HL-60 (cell line): ENCODE results near the gene SHANK2.

Source experiments
- DNase-seq, 2 experiments: peaks; one replicate each; pipeline ENCODE4 v3.0.0-alpha.2; 2010 to 2020; ENCODE audit warnings: low read depth in 1 of 2, low spot score in 1 of 2
- H3K27ac ChIP-seq: fragments of 250-450 bp; sonication (Bioruptor Pico); replicated peaks from 2 replicates; pipeline ENCODE4 v1.5.1; 2020; ENCODE audit warnings: mild to moderate bottlenecking, moderate library complexity
- H3K27me3 ChIP-seq: fragments of 250-450 bp; sonication (Bioruptor Pico); 2 replicates; pipeline ENCODE4 v1.5.1; 2021; ENCODE audit warnings: mild to moderate bottlenecking, moderate library complexity; ENCODE audit not compliant: insufficient read depth, poor library complexity, severe bottlenecking
- H3K4me3 ChIP-seq: replicated peaks from 2 replicates; pipeline ENCODE4 v1.5.1; 2011; ENCODE audit warnings: mild to moderate bottlenecking, control low read depth, low read length; ENCODE audit not compliant: insufficient read depth
- CTCF ChIP-seq: IDR thresholded peaks from one replicate; pipeline ENCODE4 v1.5.1; 2011; ENCODE audit warnings: low read length, control low read depth, inconsistent platforms; ENCODE audit not compliant: insufficient read depth
- GABPA ChIP-seq: IDR thresholded peaks from 2 replicates; pipeline ENCODE4 v1.6.1; 2012; ENCODE audit warnings: low read depth
- POLR2AphosphoS5 ChIP-seq: IDR thresholded peaks from 2 replicates; pipeline ENCODE4 v1.6.1; 2012; ENCODE audit warnings: low read depth
- REST ChIP-seq: IDR thresholded peaks from 2 replicates; pipeline ENCODE4 v1.6.1; 2012; ENCODE audit warnings: low read depth; ENCODE audit not compliant: insufficient replicate concordance
- SPI1 ChIP-seq: IDR thresholded peaks from 2 replicates; pipeline ENCODE4 v1.6.1; 2012; ENCODE audit warnings: low read depth, mild to moderate bottlenecking, borderline replicate concordance

Gene SHANK2

GRCh38 chr11:71210861-71211260 lies 41.5 kb downstream of the SHANK2 start:
- no peak for DNase-seq
- TF ChIP-seq POLR2AphosphoS5 (no peak), GABPA (no peak), CTCF (no peak), REST (no peak), SPI1 (no peak)
- Histone ChIP-seq H3K27ac (no peak overlapping the region), H3K27me3 (no peaks in the 10 kb centered on the region), H3K4me3 (no peak overlapping the region)

- TF ChIP-seq CTCF, result no peak
- no peak for TF ChIP-seq SPI1
- no peak for TF ChIP-seq POLR2AphosphoS5
- TF ChIP-seq GABPA, result no peak
- no peak for TF ChIP-seq REST
- Histone ChIP-seq H3K27ac (no peak overlapping the region), H3K4me3 (no peak overlapping the region), H3K27me3 (no peaks in the 10 kb centered on the region)
- DNase-seq, result no peak
These were observed 42.7 kb downstream of the SHANK2 start for GRCh38 chr11:71209656-71210055.

- TF ChIP-seq GABPA, result no peak
- TF ChIP-seq SPI1, result no peak
- no peaks in the 10 kb centered on the region for H3K27me3 ChIP-seq
- H3K27ac ChIP-seq, result no peak overlapping the region
- no peak for DNase-seq
- H3K4me3 ChIP-seq, result no peak overlapping the region
These were observed 43.2 kb downstream of the SHANK2 start for GRCh38 chr11:71209181-71209580.

GRCh38 chr11:71208011-71208774 lies 44.2 kb downstream of the SHANK2 start:
- no peak for DNase-seq
- TF ChIP-seq POLR2AphosphoS5 (no peak), GABPA (no peak)

GRCh38 chr11:71207563-71207962 lies 44.8 kb downstream of the SHANK2 start:
- TF ChIP-seq GABPA (no peak), SPI1 (no peak), CTCF (no peak), REST (no peak), POLR2AphosphoS5 (no peak)
- Histone ChIP-seq H3K27me3 (no peaks in the 10 kb centered on the region), H3K27ac (no peak overlapping the region), H3K4me3 (no peak overlapping the region)
- no peak for DNase-seq

More at GRCh38 chr11:71208011-71208774, 44.2 kb downstream of the SHANK2 start:
- Histone ChIP-seq H3K27ac (no peak overlapping the region), H3K27me3 (no peaks in the 10 kb centered on the region), H3K4me3 (no peak overlapping the region)
